HepG2 (cell line): Measurements from ENCODE around the gene RBBP8NL. TPM values are rescaled to one million over a fixed set of nuclear protein-coding genes. Genes with fewer than 3 reads are reported as not detected.
A peak's percentile ranks its signal among the peaks of the same experiment; 100 is the strongest.

Experiments
- BCLAF1 ChIP-seq: fragments of 450-650 bp; IDR thresholded peaks from 2 replicates; pipeline ENCODE4 v1.6.1; 2017; ENCODE audit warnings: mild to moderate bottlenecking
- IRX3 ChIP-seq: sonication (generic); formaldehyde crosslinking; IDR thresholded peaks from 2 replicates; pipeline ENCODE4 v1.8.1; 2023; ENCODE audit warnings: mild to moderate bottlenecking, low read depth, missing genetic modification reagents, borderline replicate concordance
- JARID2 ChIP-seq: sonication (generic); formaldehyde crosslinking; IDR thresholded peaks from 2 replicates; pipeline ENCODE4 v1.8.1; 2023; ENCODE audit warnings: missing genetic modification reagents, inconsistent platforms; ENCODE audit not compliant: insufficient replicate concordance
- NFATC3 ChIP-seq: sonication (generic); formaldehyde crosslinking; IDR thresholded peaks from 2 replicates; pipeline ENCODE4 v1.5.1; 2020; ENCODE audit warnings: mild to moderate bottlenecking, missing genetic modification reagents
- NR1H2 ChIP-seq: sonication (generic); formaldehyde crosslinking; IDR thresholded peaks from 2 replicates; pipeline ENCODE4 v1.8.1; 2022; ENCODE audit warnings: low read depth, missing genetic modification reagents, borderline replicate concordance
- SMAD1 ChIP-seq: sonication (generic); formaldehyde crosslinking; IDR thresholded peaks from 2 replicates; pipeline ENCODE4 v1.4.0; 2020; ENCODE audit warnings: missing genetic modification reagents, low read depth, mild to moderate bottlenecking, borderline replicate concordance
- SRF ChIP-seq: IDR thresholded peaks from 2 replicates; pipeline ENCODE4 v1.6.1; 2011; ENCODE audit warnings: mild to moderate bottlenecking, low read depth, low read length, moderate library complexity
- TRIM24 ChIP-seq: sonication (generic); formaldehyde crosslinking; IDR thresholded peaks from 2 replicates; pipeline ENCODE4 v1.8.0; 2022; ENCODE audit warnings: mild to moderate bottlenecking, missing genetic modification reagents
- WIZ ChIP-seq: sonication (generic); formaldehyde crosslinking; IDR thresholded peaks from 2 replicates; pipeline ENCODE4 v1.5.1; 2020; ENCODE audit warnings: mild to moderate bottlenecking, missing genetic modification reagents
- ZNF142 ChIP-seq: sonication (generic); formaldehyde crosslinking; IDR thresholded peaks from 2 replicates; pipeline ENCODE4 v1.4.0; 2020; ENCODE audit warnings: missing genetic modification reagents
- polyA plus RNA-seq, 8 experiments: library from polyadenylated mRNA; depleted of rRNA in 3 of 8; stranded (reverse) in 7 of 8; unstranded in 1 of 8; fragments of >200 nt; fragmentation: Illumina TruSeq in 4 of 8; extraction: Trizol in 4 of 8; gene quantifications; 2 replicates each; pipeline versions ENCODE4 v1.2.1 to v1.2.3, GENCODE V29; 2011 to 2016; ENCODE audit warnings: low read depth in 4 of 8, missing spikeins in 1 of 8, mixed read lengths in 1 of 8; ENCODE audit not compliant: insufficient read depth in 1 of 8
- total RNA-seq, 5 experiments: library from RNA; depleted of rRNA; stranded (reverse); fragments of >200 nt; fragmentation: Illumina TruSeq; extraction: Trizol; gene quantifications; 2 replicates each; pipeline ENCODE4 v1.2.3, GENCODE V29; 2016; ENCODE audit warnings: low read depth in 1 of 5
- TF ChIP-seq, protein P1 (sequence below): sonication (generic); formaldehyde crosslinking; IDR thresholded peaks from 2 replicates; pipeline ENCODE4 v1.4.0; 2020; ENCODE audit warnings: missing genetic modification reagents, borderline replicate concordance
- TF ChIP-seq, protein P2 (sequence below): sonication (generic); formaldehyde crosslinking; IDR thresholded peaks from 2 replicates; pipeline ENCODE4 v1.5.0; 2020; ENCODE audit warnings: missing genetic modification reagents
- TF ChIP-seq, protein P3 (sequence below): sonication (generic); formaldehyde crosslinking; conservative IDR thresholded peaks from 2 replicates; pipeline ENCODE4 v1.4.0; 2020; ENCODE audit warnings: missing genetic modification reagents

RBBP8NL gene
- total and polyA plus RNA-seq, 2 of the 13 experiments (the other 11 are each of a cell fraction or from before 2014, with no cell fraction given), result 0.69 to 0.86 TPM

DNA sequence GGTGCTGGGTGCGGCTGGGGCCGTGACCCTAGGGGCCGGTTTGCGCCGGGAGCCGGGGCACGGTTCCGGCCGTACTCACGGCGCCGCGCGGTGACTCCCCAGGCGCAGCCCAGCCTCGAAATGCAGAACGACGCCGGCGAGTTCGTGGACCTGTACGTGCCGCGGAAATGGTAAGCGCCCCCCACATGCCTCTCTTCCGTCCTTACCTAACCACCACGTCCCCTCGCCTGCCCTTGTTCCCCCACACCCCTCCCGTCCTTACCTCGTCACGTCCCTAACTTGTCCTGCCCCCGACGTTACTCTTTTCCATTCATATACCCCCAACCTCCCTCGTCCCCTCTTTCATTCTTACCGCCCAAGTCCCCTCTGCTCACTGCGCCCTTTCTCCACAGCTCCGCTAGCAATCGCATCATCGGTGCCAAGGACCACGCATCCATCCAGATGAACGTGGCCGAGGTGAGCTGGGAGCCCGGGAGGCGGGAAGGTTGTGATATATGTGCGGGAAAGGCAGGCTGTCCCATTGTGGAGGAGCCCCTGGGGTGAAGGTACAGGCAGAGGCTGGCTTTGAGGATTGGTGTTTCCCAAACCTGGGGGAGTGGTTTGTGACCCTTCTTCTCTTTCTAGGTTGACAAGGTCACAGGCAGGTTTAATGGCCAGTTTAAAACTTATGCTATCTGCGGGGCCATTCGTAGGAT lies 40.0 kb downstream of the RBBP8NL start (continued):
- TF ChIP-seq ZNF142 (CRISPR knock-in tag), result 0 out of 2 replicates have a peak, but pooled peaks have one; percentile 23
- TF ChIP-seq, protein P1, sequence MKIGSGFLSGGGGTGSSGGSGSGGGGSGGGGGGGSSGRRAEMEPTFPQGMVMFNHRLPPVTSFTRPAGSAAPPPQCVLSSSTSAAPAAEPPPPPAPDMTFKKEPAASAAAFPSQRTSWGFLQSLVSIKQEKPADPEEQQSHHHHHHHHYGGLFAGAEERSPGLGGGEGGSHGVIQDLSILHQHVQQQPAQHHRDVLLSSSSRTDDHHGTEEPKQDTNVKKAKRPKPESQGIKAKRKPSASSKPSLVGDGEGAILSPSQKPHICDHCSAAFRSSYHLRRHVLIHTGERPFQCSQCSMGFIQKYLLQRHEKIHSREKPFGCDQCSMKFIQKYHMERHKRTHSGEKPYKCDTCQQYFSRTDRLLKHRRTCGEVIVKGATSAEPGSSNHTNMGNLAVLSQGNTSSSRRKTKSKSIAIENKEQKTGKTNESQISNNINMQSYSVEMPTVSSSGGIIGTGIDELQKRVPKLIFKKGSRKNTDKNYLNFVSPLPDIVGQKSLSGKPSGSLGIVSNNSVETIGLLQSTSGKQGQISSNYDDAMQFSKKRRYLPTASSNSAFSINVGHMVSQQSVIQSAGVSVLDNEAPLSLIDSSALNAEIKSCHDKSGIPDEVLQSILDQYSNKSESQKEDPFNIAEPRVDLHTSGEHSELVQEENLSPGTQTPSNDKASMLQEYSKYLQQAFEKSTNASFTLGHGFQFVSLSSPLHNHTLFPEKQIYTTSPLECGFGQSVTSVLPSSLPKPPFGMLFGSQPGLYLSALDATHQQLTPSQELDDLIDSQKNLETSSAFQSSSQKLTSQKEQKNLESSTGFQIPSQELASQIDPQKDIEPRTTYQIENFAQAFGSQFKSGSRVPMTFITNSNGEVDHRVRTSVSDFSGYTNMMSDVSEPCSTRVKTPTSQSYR (CRISPR knock-in tag), result no peak
- TF ChIP-seq, protein P2, sequence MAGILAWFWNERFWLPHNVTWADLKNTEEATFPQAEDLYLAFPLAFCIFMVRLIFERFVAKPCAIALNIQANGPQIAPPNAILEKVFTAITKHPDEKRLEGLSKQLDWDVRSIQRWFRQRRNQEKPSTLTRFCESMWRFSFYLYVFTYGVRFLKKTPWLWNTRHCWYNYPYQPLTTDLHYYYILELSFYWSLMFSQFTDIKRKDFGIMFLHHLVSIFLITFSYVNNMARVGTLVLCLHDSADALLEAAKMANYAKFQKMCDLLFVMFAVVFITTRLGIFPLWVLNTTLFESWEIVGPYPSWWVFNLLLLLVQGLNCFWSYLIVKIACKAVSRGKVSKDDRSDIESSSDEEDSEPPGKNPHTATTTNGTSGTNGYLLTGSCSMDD (CRISPR knock-in tag), result no peak
- no peak; the same call in 1 of the 2 replicates for TF ChIP-seq NFATC3 (CRISPR knock-in tag)
- peak; percentile 6; the same call in 1 of the 2 replicates for TF ChIP-seq SMAD1 (CRISPR knock-in tag)
- TF ChIP-seq BCLAF1, result no peak
- no peak for TF ChIP-seq NR1H2 (CRISPR knock-in tag)
- TF ChIP-seq WIZ (CRISPR knock-in tag), result no peak
- TF ChIP-seq IRX3 (CRISPR knock-in tag), result no peak
- no peak for TF ChIP-seq TRIM24
- TF ChIP-seq, protein P3, sequence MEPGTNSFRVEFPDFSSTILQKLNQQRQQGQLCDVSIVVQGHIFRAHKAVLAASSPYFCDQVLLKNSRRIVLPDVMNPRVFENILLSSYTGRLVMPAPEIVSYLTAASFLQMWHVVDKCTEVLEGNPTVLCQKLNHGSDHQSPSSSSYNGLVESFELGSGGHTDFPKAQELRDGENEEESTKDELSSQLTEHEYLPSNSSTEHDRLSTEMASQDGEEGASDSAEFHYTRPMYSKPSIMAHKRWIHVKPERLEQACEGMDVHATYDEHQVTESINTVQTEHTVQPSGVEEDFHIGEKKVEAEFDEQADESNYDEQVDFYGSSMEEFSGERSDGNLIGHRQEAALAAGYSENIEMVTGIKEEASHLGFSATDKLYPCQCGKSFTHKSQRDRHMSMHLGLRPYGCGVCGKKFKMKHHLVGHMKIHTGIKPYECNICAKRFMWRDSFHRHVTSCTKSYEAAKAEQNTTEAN (CRISPR knock-in tag), result no peak
- TF ChIP-seq SRF, result no peak
- peak; percentile 8 for TF ChIP-seq JARID2
